ENCODE measurements around the gene PITX3.

DNA sequence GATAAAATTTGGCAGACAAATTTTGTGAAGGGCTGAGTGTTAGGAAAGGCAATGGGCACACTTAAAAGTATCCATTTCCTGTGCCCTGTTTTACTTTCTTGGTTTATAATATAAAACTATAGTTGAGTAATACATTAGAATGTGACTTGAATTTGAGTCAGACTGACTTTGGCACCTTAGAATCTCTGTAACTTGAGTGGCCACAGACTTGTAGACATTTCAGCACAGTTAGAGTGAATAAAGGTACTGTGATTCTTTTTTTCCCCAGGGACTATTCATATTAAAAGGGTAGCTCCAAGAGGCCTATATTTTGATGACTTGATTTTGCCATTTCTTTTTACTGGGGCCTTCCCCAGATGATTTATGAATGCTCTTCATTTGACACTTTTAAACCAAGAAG lies 26.4 kb upstream of the PITX3 start:
- TF ChIP-seq, protein P1, sequence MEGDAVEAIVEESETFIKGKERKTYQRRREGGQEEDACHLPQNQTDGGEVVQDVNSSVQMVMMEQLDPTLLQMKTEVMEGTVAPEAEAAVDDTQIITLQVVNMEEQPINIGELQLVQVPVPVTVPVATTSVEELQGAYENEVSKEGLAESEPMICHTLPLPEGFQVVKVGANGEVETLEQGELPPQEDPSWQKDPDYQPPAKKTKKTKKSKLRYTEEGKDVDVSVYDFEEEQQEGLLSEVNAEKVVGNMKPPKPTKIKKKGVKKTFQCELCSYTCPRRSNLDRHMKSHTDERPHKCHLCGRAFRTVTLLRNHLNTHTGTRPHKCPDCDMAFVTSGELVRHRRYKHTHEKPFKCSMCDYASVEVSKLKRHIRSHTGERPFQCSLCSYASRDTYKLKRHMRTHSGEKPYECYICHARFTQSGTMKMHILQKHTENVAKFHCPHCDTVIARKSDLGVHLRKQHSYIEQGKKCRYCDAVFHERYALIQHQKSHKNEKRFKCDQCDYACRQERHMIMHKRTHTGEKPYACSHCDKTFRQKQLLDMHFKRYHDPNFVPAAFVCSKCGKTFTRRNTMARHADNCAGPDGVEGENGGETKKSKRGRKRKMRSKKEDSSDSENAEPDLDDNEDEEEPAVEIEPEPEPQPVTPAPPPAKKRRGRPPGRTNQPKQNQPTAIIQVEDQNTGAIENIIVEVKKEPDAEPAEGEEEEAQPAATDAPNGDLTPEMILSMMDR (IDR thresholded peaks at IDR 0.05) = no peak
- TF ChIP-seq POLR2A (IDR thresholded peaks at IDR 0.05) = no peak
